HCT116 (cell line): ENCODE measurements around the gene TOX3. TPM values are rescaled to one million over a fixed set of nuclear protein-coding genes. Genes with fewer than 3 reads are reported as not detected.

ENCODE experiments used
- ATAC-seq: fragments of 200-7000 bp; cut with Tn5 transposase; 2 replicates; pipeline ENCODE4 v1.9.1; 2020; ENCODE audit warnings: mild to moderate bottlenecking, moderate library complexity
- BruUV-seq: library from RNA; stranded (reverse); fragments of 400-500 nt; replicated peaks from 2 replicates; lab custom pipeline; 2021; lab: Mats Ljungman, UMichigan
- CTCF ChIA-PET: fragments of 300-600 bp; sonication (Branson Sonifier 250); formaldehyde crosslinking; loops from one replicate; lab custom pipeline; 2021; ENCODE audit warnings: antibody characterized with exemption; lab: Charles Lee
- POLR2A ChIA-PET: fragments of 300-600, 350-600 bp; sonication (Branson Sonifier 250); formaldehyde crosslinking; loops from one replicate; lab custom pipeline; 2021; ENCODE audit warnings: antibody characterized with exemption; lab: Charles Lee
- RAD21 ChIA-PET, 2 experiments: fragments of 300-600 bp; sonication (Branson Sonifier 250); formaldehyde crosslinking; loops; one replicate each; lab custom pipeline; 2023; ENCODE audit warnings: low total read pairs in 2 of 2; ENCODE audit not compliant: uncharacterized antibody in 2 of 2, unreplicated experiment in 2 of 2, low non-redundant PET in 1 of 2; lab: Charles Lee
- DNase-seq: peaks from one replicate; pipeline ENCODE4 v3.0.0-alpha.2; 2010; ENCODE audit warnings: low read depth, low spot score
- H2AFZ ChIP-seq: fragments of 200-600 bp; shearing (Covaris generic), sonication (generic); 2 replicates; pipeline ENCODE4 v1.6.1; 2017; ENCODE audit warnings: low read depth, mixed run types, mixed read lengths, antibody characterized with exemption, low read length; ENCODE audit not compliant: poor library complexity, severe bottlenecking
- H3K27ac ChIP-seq: 2 replicates; pipeline ENCODE4 v1.5.1; 2012; ENCODE audit warnings: low read depth, low read length
- H3K27me3 ChIP-seq: fragments of 200-600 bp; sonication (generic); 2 replicates; pipeline ENCODE4 v1.6.1; 2016; ENCODE audit warnings: mixed run types, low read length, mixed read lengths; ENCODE audit not compliant: insufficient read depth
- H3K36me3 ChIP-seq, 2 experiments: fragments of 200-500 bp in 1 of 2; fragments of 200-600 bp in 1 of 2; sonication (Bioruptor generic) in 1 of 2; sonication (generic) in 1 of 2; 2 replicates each; pipeline versions ENCODE4 v1.5.1 to v1.6.1; 2014 to 2016; ENCODE audit warnings: low read length in 2 of 2, inconsistent platforms in 1 of 2, mixed read lengths in 1 of 2, mixed run types in 1 of 2; ENCODE audit not compliant: insufficient read depth in 2 of 2, control insufficient read depth in 1 of 2
- H3K4me1 ChIP-seq, 2 experiments: fragments of 200-600 bp in 1 of 2; sonication (generic) in 1 of 2; 2 replicates each; pipeline versions ENCODE4 v1.5.1 to v1.6.1; 2012 to 2017; ENCODE audit warnings: low read length in 2 of 2, inconsistent platforms in 1 of 2, mild to moderate bottlenecking in 1 of 2, mixed read lengths in 1 of 2, mixed run types in 1 of 2, moderate library complexity in 1 of 2; ENCODE audit not compliant: insufficient read depth in 2 of 2, control insufficient read depth in 1 of 2
- H3K4me2 ChIP-seq: fragments of 200-600 bp; sonication (generic); 2 replicates; pipeline ENCODE4 v1.6.1; 2017; ENCODE audit warnings: mixed run types, low read length, mixed read lengths
- H3K4me3 ChIP-seq, 2 experiments: fragments of 200-600 bp in 1 of 2; sonication (generic) in 1 of 2; replicated peaks in 1 of 2; 2 replicates each; pipeline ENCODE4 v1.5.1; 2011 to 2016; ENCODE audit warnings: low read length in 2 of 2, control low read depth in 1 of 2, low read depth in 1 of 2, mild to moderate bottlenecking in 1 of 2, mixed read lengths in 1 of 2, mixed run types in 1 of 2
- H3K79me2 ChIP-seq: fragments of 200-600 bp; sonication (generic); 2 replicates; pipeline ENCODE4 v1.6.1; 2017; ENCODE audit warnings: mild to moderate bottlenecking, mixed run types, low read length, moderate library complexity, mixed read lengths; ENCODE audit not compliant: insufficient read depth
- H3K9ac ChIP-seq: fragments of 200-600 bp; sonication (generic); 2 replicates; pipeline ENCODE4 v1.6.1; 2016; ENCODE audit warnings: low read length, mixed read lengths
- H3K9me2 ChIP-seq: fragments of 200-600 bp; sonication (generic), shearing (Covaris generic); 2 replicates; pipeline ENCODE4 v1.6.1; 2017; ENCODE audit warnings: mixed run types, mild to moderate bottlenecking, moderate library complexity; ENCODE audit not compliant: insufficient read depth
- H3K9me3 ChIP-seq, 2 experiments: fragments of 200-500 bp in 1 of 2; fragments of 200-600 bp in 1 of 2; sonication (Bioruptor generic) in 1 of 2; sonication (generic) in 1 of 2; 2 replicates each; pipeline ENCODE4 v1.6.1; 2014 to 2017; ENCODE audit warnings: low read length in 2 of 2, mixed read lengths in 2 of 2, inconsistent platforms in 1 of 2, low read depth in 1 of 2, mild to moderate bottlenecking in 1 of 2, mixed run types in 1 of 2, moderate library complexity in 1 of 2; ENCODE audit not compliant: control insufficient read depth in 1 of 2, insufficient read depth in 1 of 2
- H4K20me1 ChIP-seq: fragments of 200-600 bp; sonication (generic), shearing (Covaris generic); 2 replicates; pipeline ENCODE4 v1.6.1; 2017; ENCODE audit warnings: mixed run types, mild to moderate bottlenecking, moderate library complexity; ENCODE audit not compliant: insufficient read depth
- ATF3 ChIP-seq: IDR thresholded peaks from 2 replicates; pipeline ENCODE4 v1.6.1; 2012
- CEBPB ChIP-seq: IDR thresholded peaks from 2 replicates; pipeline ENCODE4 v1.6.1; 2012; ENCODE audit warnings: low read depth
- CTCF ChIP-seq, 3 experiments: fragments of 200-600 bp in 1 of 3; sonication (generic) in 1 of 3; IDR thresholded peaks in 2 of 3; conservative IDR thresholded peaks in 1 of 3; 2 replicates each; pipeline ENCODE4 v1.5.1; 2012 to 2017; ENCODE audit warnings: low read depth in 2 of 3, low read length in 2 of 3, antibody characterized with exemption in 1 of 3, borderline replicate concordance in 1 of 3, control low read depth in 1 of 3, mild to moderate bottlenecking in 1 of 3, mixed read lengths in 1 of 3, mixed run types in 1 of 3, moderate library complexity in 1 of 3; ENCODE audit not compliant: insufficient read depth in 1 of 3
- EGR1 ChIP-seq: IDR thresholded peaks from 2 replicates; pipeline ENCODE4 v1.6.1; 2012; ENCODE audit warnings: low read depth
- EZH2phosphoT487 ChIP-seq: fragments of 200-600 bp; IDR thresholded peaks from 2 replicates; pipeline ENCODE4 v1.6.1; 2018; ENCODE audit warnings: antibody characterized with exemption, borderline replicate concordance
- FOSL1 ChIP-seq: IDR thresholded peaks from 2 replicates; pipeline ENCODE4 v1.6.1; 2012; ENCODE audit warnings: low read depth
- POLR2A ChIP-seq: IDR thresholded peaks from 2 replicates; pipeline ENCODE4 v1.7.0; 2011; ENCODE audit warnings: borderline replicate concordance; ENCODE audit not compliant: insufficient read depth, insufficient read length; ENCODE audit errors: extremely low read depth
- SRF ChIP-seq: IDR thresholded peaks from 2 replicates; pipeline ENCODE4 v1.6.1; 2012; ENCODE audit warnings: low read depth
- TCF7L2 ChIP-seq: IDR thresholded peaks from 2 replicates; pipeline ENCODE4 v1.7.0; 2011; ENCODE audit warnings: borderline replicate concordance, inconsistent platforms; ENCODE audit not compliant: insufficient read depth, insufficient read length; ENCODE audit errors: extremely low read depth
- YY1 ChIP-seq: IDR thresholded peaks from 2 replicates; pipeline ENCODE4 v1.6.1; 2011; ENCODE audit warnings: low read length, low read depth, moderate library complexity, mild to moderate bottlenecking; ENCODE audit not compliant: insufficient replicate concordance; ENCODE audit errors: extremely low read depth
- ZBTB33 ChIP-seq: IDR thresholded peaks from 2 replicates; pipeline ENCODE4 v1.6.1; 2011; ENCODE audit warnings: mild to moderate bottlenecking, low read length, moderate library complexity; ENCODE audit not compliant: insufficient replicate concordance; ENCODE audit errors: extremely low read depth
- ZNF274 ChIP-seq: fragments of 200-500 bp; sonication (Bioruptor generic); IDR thresholded peaks from 2 replicates; pipeline ENCODE4 v1.6.1; 2014; ENCODE audit warnings: mild to moderate bottlenecking, low read depth, low read length, inconsistent platforms
- intact Hi-C: fragments of 100-400 bp; cut with micrococcal nuclease; formaldehyde crosslinking; loops from 2 replicates; pipeline ENCODE4 v1.10.0; 2022
- total RNA-seq: library from RNA; stranded (reverse); gene quantifications from one replicate; pipeline ENCODE4 v1.2.1, GENCODE V29; 2021; ENCODE audit not compliant: unreplicated experiment

The TOX3 gene
- total RNA-seq, 1 experiment from 2014 or later, result not detected

- TF ChIP-seq ZNF274 (no peak), SRF (no peak), FOSL1 (no peak), POLR2A (no peak), CEBPB (no peak), YY1 (no peak), EGR1 (no peak), ATF3 (no peak), ZBTB33 (no peak), CTCF (IDR thresholded peaks at IDR 0.05 in 2 of 3, conservative IDR thresholded peaks at IDR 0.05 in 1 of 3; ENCODE audit: borderline replicate concordance in 1 of 3, insufficient read depth in 1 of 3, low read depth in 2 of 3, low read length in 2 of 3) (no peak), TCF7L2 (no peak), EZH2phosphoT487 (no peak)
- TF ChIP-seq, all 23 proteins: peak for 0
- POLR2A ChIA-PET, result no interaction called here
- H3K4me3 ChIP-seq, result no peak overlapping the region
- intact Hi-C loops, result no loop called here
- H3K36me3 ChIP-seq, result no peaks in the 10 kb centered on the region
- DNase-seq (no peak), ATAC-seq (no peak)
- no peaks in the 10 kb centered on the region for H3K4me1 ChIP-seq
- no peak overlapping the region for H3K4me2 ChIP-seq
- H2AFZ ChIP-seq, result no peak overlapping the region
- CTCF ChIA-PET, result no interaction called here
- H4K20me1 ChIP-seq, result no peaks in the 10 kb centered on the region
- no peaks in the 10 kb centered on the region for H3K9me2 ChIP-seq
- H3K9me3 ChIP-seq, result 0 out of 4 replicates have a peak, but pooled peaks cover 0 to 4% of the 10 kb centered on the region in 2 experiments
- no peaks in the 10 kb centered on the region for H3K79me2 ChIP-seq
- no peak overlapping the region for H3K9ac ChIP-seq
- RAD21 ChIA-PET, result no interaction called here
- H3K27me3 ChIP-seq, result no peaks in the 10 kb centered on the region
- no peak overlapping the region for H3K27ac ChIP-seq
- BruUV-seq, result no TSS peak
Measured at GRCh38 chr16:52532384-52532783, 14.6 kb downstream of the TOX3 start.
